COLO668 (cell line): Measurements from ENCODE around the gene XKR7.

Experiments used
- DNase-seq: peaks from one replicate; lab custom pipeline; 2025; ENCODE audit not compliant: unreplicated experiment; lab: John Stamatoyannopoulos, UW

Gene XKR7

DNA sequence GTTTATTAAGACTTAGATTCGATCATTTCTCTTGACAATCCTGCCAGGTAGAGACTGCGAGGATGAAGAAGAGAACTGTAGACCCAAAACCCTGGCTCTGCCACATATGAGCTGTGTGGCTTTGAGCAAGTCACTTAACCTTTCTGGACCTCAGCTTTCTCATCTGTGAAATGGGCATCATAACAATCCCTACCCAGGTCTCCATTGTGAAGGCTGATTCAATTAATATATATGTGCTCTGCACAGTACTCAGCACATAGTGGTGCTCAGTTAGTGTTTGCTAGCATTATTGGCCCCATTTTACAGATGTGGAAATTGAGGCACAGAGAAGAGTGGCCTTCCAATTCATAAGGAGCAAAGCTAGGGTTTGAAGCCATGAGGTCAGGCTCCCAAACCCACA is 7.9 kb downstream of the XKR7 start:
- no peak for DNase-seq

GRCh38 chr20:31977080-31977479 is 9.1 kb downstream of the XKR7 start:
- DNase-seq = no peak

- no peak for DNase-seq
Measured at GRCh38 chr20:31979713-31980426, 11.9 kb downstream of the XKR7 start.

DNA sequence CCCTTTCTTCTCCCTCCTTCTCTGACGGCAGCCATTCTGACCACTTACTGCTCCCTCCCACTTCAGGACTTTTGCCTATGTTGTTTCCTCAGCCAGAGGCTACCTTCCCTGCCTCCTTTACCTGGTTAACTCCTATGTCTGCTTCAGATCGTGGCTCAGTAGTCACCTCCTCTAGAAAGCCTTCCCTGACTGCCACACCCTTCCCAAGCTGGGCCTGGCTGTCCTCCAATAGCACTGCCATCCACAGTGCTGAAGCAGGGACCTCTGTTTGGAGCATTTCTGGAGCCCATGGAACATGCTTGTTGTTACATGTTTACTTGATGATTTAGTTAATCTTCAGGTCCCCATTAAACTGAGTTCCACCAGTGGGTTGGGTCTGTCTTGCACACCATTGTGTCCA is 13.8 kb downstream of the XKR7 start:
- no peak for DNase-seq

DNA sequence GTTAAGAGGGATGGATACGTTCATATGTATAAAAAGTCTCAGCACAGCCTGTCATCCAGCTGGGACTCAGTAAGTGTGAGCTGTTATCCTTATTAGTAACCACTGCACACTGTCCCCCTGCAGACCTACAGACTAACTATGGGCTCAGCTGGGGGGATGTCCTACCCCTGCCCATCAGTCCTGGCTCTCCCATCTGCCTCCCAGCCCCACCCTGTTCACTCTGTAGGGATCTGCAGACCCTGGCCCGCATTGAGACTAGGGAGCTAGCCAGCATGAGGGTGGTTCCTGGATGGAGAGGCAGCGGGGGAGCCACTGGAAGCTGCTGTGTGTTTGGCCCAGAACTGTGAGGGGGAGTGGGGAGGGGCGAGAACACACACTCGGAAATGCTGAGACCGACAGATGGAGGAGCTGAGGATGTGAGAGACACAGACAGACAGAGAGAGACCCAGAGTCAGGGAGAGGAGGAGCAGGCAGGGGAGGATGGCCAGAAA is 17.1 kb downstream of the XKR7 start:
- DNase-seq = no peak

DNA sequence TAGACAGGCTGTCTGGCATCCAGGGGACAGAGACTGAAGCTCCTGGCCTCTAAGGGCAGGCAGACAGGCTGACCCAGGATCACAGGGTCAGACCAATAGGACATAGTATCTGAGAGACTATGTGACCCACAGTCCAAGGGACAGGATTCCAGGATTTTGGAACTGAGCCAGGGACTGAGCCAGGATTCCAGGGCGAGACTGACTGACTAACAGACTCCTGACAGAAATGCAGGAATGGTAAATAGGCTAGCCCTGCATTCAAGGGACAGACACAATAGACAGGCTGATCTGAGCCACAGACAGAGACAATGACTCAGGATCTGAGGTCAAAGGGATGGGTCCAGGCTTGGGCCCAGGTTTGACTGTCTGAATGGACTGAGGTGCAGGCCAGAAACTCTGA is 19.8 kb downstream of the XKR7 start:
- no peak for DNase-seq

- no peak for DNase-seq
Measured at GRCh38 chr20:31988430-31989015, 20.6 kb downstream of the XKR7 start.

GRCh38 chr20:31989030-31989645 is 21.2 kb downstream of the XKR7 start:
- DNase-seq = no peak

DNA sequence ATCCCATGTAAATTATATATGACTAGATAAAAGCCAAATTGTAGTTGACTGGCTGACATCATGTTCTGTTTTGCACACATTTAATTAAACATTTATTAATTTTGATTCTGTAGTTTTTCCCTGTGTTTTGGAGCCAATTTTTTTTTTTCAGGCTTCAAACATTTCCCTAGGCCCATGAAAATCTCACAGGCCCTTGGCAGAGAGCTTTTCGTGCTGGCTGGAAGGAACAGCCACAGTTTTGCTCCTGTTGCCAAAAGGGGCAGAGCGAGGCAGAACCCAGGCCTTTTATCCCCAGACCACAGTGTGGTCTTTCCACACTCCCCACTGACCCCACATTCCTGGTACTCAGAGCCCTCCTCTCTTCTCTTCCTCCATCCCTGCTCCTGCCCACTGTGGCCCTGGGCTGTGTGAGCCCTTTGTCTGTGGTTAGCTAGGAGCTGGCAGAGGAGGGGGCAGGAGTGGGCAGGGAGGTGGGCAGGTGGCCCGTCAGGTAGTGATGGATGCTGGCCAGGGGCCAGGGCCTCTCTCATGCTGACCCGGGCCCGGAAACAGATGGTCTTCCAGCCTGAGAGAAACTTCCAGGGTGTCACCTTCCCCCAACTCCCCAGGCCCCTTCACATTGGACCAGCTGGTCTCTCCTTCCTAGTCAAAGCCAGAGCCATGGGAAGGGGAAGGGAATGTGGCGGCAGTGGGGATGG is 22.8 kb downstream of the XKR7 start:
- no peak for DNase-seq

- no peak for DNase-seq
Measured at GRCh38 chr20:31991339-31991705, 23.4 kb downstream of the XKR7 start.

DNA sequence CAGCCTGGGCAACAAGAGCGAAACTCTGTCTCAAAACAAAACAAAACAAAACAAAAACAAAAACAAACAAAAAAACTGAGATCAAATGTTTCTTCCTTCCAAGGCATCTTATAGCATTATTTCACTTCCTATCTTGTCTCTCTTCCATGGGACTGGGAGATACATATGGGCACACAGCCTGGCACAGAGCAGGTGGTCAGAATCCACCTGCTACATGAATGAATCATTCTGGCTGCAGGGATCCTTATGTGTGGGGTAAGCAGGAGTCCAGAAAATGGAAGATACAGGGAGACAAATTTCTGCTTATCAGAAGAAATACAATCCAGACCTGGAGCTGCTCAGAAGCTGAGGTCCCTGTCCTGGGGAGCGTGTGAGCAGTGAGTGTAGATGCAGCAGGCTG is 24.1 kb downstream of the XKR7 start:
- no peak for DNase-seq

DNA sequence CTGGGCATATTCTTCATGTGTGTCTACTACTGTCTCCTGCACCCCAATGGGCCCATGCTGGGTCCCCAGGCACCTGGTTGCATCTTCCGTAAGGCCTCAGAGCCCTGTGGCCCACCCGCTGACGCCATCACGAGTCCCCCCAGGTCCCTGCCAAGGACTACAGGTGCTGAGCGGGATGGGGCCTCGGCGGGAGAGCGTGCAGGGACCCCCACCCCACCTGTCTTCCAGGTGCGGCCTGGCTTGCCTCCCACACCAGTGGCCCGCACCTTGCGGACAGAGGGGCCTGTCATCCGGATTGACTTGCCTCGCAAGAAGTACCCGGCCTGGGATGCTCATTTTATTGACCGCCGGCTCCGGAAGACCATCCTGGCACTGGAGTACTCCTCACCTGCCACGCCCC is 29.0 kb downstream of the XKR7 start:
- DNase-seq = no peak

- no peak for DNase-seq
Measured at GRCh38 chr20:31998246-31998645, 30.3 kb downstream of the XKR7 start.

GRCh38 chr20:32003325-32003724 is 35.4 kb downstream of the XKR7 start:
- DNase-seq = no peak

DNA sequence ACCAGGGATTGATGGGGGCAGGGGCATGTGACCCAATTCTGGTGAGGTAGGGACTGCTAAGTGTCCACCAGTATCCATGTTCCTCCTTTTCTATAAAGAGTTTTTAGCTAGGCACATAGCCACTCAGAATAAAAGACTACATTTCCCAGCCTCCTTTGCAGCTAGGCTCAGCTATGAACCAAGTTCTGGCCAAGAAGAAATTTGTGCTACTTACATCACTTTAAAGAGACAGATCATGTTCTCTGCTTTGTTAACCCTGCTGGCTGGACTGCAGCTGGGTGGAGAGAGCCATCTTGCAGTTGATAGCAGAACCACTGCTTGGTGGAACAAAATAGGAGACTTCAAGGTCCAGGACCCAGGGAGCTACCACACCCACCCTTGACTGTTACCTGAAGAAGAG is 37.0 kb downstream of the XKR7 start:
- DNase-seq = no peak

DNA sequence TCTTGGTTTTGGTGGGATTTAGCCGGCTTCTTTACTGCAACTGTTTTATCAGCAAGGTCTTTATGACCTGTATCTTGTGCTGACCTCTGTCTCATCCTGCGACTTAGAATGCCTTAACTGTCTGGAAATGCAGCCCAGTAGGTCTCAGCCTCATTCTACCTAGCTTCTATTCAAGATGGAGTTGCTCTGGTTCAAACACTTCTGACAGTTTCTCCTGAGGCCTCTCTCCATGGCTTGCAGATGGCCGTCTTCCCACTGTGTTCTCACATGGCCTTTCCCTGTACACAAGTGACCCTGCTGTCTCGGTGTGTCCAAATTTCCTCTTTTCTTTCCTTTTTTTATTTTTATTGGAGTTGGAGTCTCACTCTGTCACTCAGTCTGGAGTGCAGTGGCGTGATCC is 38.1 kb downstream of the XKR7 start:
- no peak for DNase-seq

DNA sequence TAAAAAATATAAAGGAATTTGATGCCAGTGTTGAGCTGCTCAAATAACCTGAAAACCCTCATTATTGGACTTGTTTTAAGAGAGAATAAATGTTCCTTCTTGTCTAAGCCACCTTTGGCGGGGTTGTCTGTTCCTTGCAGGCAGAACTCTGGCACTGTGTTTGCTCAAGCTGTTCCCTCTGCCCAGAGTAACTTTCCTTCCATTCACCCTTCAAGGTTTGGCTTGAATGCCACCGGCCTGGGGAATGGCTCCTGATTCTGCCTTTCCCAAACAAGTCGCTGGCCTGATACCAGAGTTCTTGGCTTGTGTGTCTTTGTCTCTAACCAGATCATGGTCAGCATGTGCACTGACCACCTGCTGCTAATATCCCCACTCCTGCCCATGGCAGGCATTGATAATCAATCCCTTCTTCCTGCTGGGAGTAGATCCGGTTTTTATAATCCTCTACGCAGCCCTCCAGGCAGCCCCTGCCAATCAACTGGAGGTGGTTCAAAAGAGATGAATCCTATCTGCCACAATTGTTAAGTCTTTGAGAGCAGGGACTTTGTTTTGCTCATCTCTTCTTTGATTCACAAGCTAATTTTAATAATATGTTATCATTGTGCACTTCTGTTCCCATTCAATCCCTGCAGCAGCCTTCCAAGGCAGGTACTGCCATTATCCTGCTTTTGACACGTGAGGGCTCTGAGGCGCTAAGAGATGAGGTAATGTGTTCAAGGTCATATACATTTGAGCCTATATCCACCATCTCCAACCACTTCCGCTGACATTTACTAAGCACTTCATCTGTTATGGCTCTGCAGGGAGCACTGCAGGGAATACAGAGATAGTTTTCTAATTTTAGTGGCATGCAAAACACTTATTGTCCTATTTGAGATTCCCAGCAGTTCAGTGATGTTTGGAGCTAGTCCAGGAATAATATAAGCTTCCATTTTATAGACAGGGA is 39.2 kb downstream of the XKR7 start:
- DNase-seq = no peak

GRCh38 chr20:32007787-32008616 is 40.1 kb downstream of the XKR7 start:
- DNase-seq = no peak

DNA sequence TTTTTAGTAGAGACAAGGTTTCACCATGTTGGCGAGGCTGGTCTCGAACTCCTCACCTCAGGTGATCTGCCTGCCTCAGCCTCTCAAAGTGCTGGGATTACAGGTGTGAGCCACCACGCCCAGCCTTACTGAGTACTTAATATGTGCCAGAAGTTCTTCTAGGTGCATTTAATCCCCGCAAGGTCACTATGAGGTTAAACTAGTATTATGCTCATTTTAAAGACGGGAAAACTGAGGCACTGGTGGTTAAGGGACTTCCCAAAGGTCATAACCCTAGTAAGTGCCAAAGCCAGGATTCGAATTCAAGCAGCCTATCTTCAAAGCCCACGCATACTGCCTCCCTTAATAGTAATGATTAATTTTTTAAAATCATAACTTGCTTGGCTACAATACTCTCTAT is 41.6 kb downstream of the XKR7 start:
- no peak for DNase-seq

- no peak for DNase-seq
Measured at GRCh38 chr20:32010101-32010500, 42.1 kb downstream of the XKR7 start, which contains the start of gene CCM2L. TSS of gene CCM2L (plus strand) at chr20:32010438. CDS start at chr20:32010455, 17 bp downstream.
